Measurements from ENCODE around the gene AMDHD1.
A peak's percentile ranks its signal among the peaks of the same experiment; 100 is the strongest.

The AMDHD1 gene

GRCh38 chr12:95918194-95918993 lies 24.7 kb upstream of the AMDHD1 start:
- TF ChIP-seq MAX (IDR thresholded peaks at IDR 0.05; ENCODE audit: low read depth, low read length) (no peak), CTCF (IDR thresholded peaks at IDR 0.05; ENCODE audit: low read depth, low read length) (peak; percentile 99)
- H3K4me3 ChIP-seq (ENCODE audit: low read depth, low read length): no peak overlapping the region
- peak; percentile 75 for DNase-seq (ENCODE audit: low read depth)

- no peak for TF ChIP-seq POLR2A (IDR thresholded peaks at IDR 0.05; ENCODE audit: extremely low read depth, insufficient read length)
- no peak for TF ChIP-seq MYC (IDR thresholded peaks at IDR 0.05; ENCODE audit: low read depth, low read length)
- no peak for TF ChIP-seq CTCF (IDR thresholded peaks at IDR 0.05; ENCODE audit: low read depth, low read length)
- no peak for TF ChIP-seq MAX (IDR thresholded peaks at IDR 0.05; ENCODE audit: low read depth, low read length)
- DNase-seq (ENCODE audit: low read depth): no peak
- no peak overlapping the region for H3K4me3 ChIP-seq (ENCODE audit: low read depth, low read length)
Measured at GRCh38 chr12:95919110-95919509, 24.0 kb upstream of the AMDHD1 start.

- DNase-seq (ENCODE audit: low read depth): peak; percentile 85
- TF ChIP-seq POLR2A (IDR thresholded peaks at IDR 0.05; ENCODE audit: extremely low read depth, insufficient read length): no peak
- no peak for TF ChIP-seq MAX (IDR thresholded peaks at IDR 0.05; ENCODE audit: low read depth, low read length)
- TF ChIP-seq MYC (IDR thresholded peaks at IDR 0.05; ENCODE audit: low read depth, low read length): no peak
- TF ChIP-seq CTCF (IDR thresholded peaks at IDR 0.05; ENCODE audit: low read depth, low read length): no peak
- H3K4me3 ChIP-seq (ENCODE audit: low read depth, low read length): no peak overlapping the region
Measured at GRCh38 chr12:95922231-95922630, 20.9 kb upstream of the AMDHD1 start.

GRCh38 chr12:95940514-95940913 lies 2.6 kb upstream of the AMDHD1 start:
- no peak overlapping the region for H3K4me3 ChIP-seq (ENCODE audit: low read depth, low read length)
- TF ChIP-seq MAX (IDR thresholded peaks at IDR 0.05; ENCODE audit: low read depth, low read length): no peak
- TF ChIP-seq CTCF (IDR thresholded peaks at IDR 0.05; ENCODE audit: low read depth, low read length): no peak
- TF ChIP-seq POLR2A (IDR thresholded peaks at IDR 0.05; ENCODE audit: extremely low read depth, insufficient read length): no peak
- TF ChIP-seq MYC (IDR thresholded peaks at IDR 0.05; ENCODE audit: low read depth, low read length): no peak
- DNase-seq (ENCODE audit: low read depth): no peak

GRCh38 chr12:95942101-95942523 lies 1.0 kb upstream of the AMDHD1 start:
- peak; percentile 43 for DNase-seq (ENCODE audit: low read depth)
- TF ChIP-seq POLR2A (IDR thresholded peaks at IDR 0.05; ENCODE audit: extremely low read depth, insufficient read length): no peak
- no peak for TF ChIP-seq CTCF (IDR thresholded peaks at IDR 0.05; ENCODE audit: low read depth, low read length)
- no peak for TF ChIP-seq MAX (IDR thresholded peaks at IDR 0.05; ENCODE audit: low read depth, low read length)
- no peak for TF ChIP-seq MYC (IDR thresholded peaks at IDR 0.05; ENCODE audit: low read depth, low read length)
- peak overlapping the region; percentile 92 for H3K4me3 ChIP-seq (ENCODE audit: low read depth, low read length)

Data from NB4 (cell line).